Stomach (tissue), 9 donors: ENCODE measurements around the gene GSAP. TPM values are rescaled to one million over a fixed set of nuclear protein-coding genes. Genes with fewer than 3 reads are reported as not detected.

Experiments used
- DNase-seq, 2 donors: peaks; one replicate each; pipeline versions ENCODE4 v3.0.0 to v3.0.0-alpha.2; 2013 to 2019
- H3K27ac ChIP-seq, 5 donors: fragments of 200-600 bp in 4 of 5; sonication (generic) in 4 of 5; one replicate each; pipeline ENCODE4 v1.5.1; 2013 to 2019; ENCODE audit warnings: mild to moderate bottlenecking in 1 of 5, moderate library complexity in 1 of 5
- H3K27me3 ChIP-seq, 3 donors: fragments of 200-600 bp; sonication (generic); one replicate each; pipeline ENCODE4 v1.5.1; 2017 to 2019; ENCODE audit warnings: mixed run types in 1 of 3
- H3K36me3 ChIP-seq, 4 donors: fragments of 200-600 bp; sonication (generic); 1 replicate in 3 of 4; 2 replicates in 1 of 4; pipeline ENCODE4 v1.5.1; 2016 to 2019
- H3K4me1 ChIP-seq, 4 donors: fragments of 200-600 bp; sonication (generic); one replicate each; pipeline ENCODE4 v1.5.1; 2016 to 2019
- H3K4me3 ChIP-seq, 4 donors: fragments of 200-600 bp; sonication (generic) in 3 of 4; one replicate each; pipeline ENCODE4 v1.5.1; 2016 to 2019; ENCODE audit warnings: mild to moderate bottlenecking in 1 of 4
- H3K9me3 ChIP-seq, 4 donors: fragments of 200-600 bp; sonication (generic); one replicate each; pipeline ENCODE4 v1.5.1; 2016 to 2019
- EP300 ChIP-seq: sonication (generic); formaldehyde crosslinking; IDR thresholded peaks from one replicate; pipeline ENCODE4 v1.6.1; 2017; ENCODE audit warnings: antibody characterized with exemption
- POLR2A ChIP-seq, 4 donors: fragments of 450-650 bp; IDR thresholded peaks; one replicate each; pipeline ENCODE4 v1.6.1; 2016; ENCODE audit warnings: antibody characterized with exemption in 4 of 4, control low read depth in 2 of 4, mild to moderate bottlenecking in 1 of 4, moderate library complexity in 1 of 4
- POLR2AphosphoS5 ChIP-seq, 3 donors: sonication (generic); formaldehyde crosslinking; IDR thresholded peaks; one replicate each; pipeline ENCODE4 v1.6.1; 2016; ENCODE audit warnings: antibody characterized with exemption in 3 of 3
- WGBS, 5 donors: extraction: QIAGEN DNeasy Blood & Tissue Kit in 3 of 5; methylation state at CpG; one replicate each; pipeline versions ENCODE4 v1.1.5 to v1.1.7; 2013 to 2018; 5-methylcytosine and 5-hydroxymethylcytosine counted together
- intact Hi-C: fragments of 100-400 bp; cut with DNase I; formaldehyde crosslinking; loops from one replicate; pipeline ENCODE4 v1.15.1; 2023; ENCODE audit warnings: low total_unique reads
- polyA plus RNA-seq, 3 donors: library from polyadenylated mRNA; stranded (reverse); fragments of 200-250 nt; gene quantifications; one replicate each; pipeline ENCODE4 v1.2.3, GENCODE V29; 2013
- total RNA-seq, 5 donors: library from RNA; depleted of rRNA; stranded (reverse); fragments of >200 nt; gene quantifications; one replicate each; pipeline versions ENCODE4 v1.1.0 to v1.2.3, GENCODE V29; 2014 to 2016
- TF ChIP-seq, protein P1 (sequence below), 7 experiments: fragments of 450-650 bp in 4 of 7; fragments of 200-600 bp in 3 of 7; sonication (generic) in 3 of 7; IDR thresholded peaks; one replicate each; pipeline ENCODE4 v1.5.1; 2016 to 2019; ENCODE audit warnings: antibody characterized with exemption in 7 of 7, control low read depth in 2 of 7, mild to moderate bottlenecking in 1 of 7
- donor health status: healthy with polysubstance abuse.
- donor health status: Bipolar disorder and iron deficiency.
- donor health status: healthy.

Gene GSAP
- total and polyA plus RNA-seq, 8 donors, result 3.5 to 52.1 (median 15.9) TPM

DNA sequence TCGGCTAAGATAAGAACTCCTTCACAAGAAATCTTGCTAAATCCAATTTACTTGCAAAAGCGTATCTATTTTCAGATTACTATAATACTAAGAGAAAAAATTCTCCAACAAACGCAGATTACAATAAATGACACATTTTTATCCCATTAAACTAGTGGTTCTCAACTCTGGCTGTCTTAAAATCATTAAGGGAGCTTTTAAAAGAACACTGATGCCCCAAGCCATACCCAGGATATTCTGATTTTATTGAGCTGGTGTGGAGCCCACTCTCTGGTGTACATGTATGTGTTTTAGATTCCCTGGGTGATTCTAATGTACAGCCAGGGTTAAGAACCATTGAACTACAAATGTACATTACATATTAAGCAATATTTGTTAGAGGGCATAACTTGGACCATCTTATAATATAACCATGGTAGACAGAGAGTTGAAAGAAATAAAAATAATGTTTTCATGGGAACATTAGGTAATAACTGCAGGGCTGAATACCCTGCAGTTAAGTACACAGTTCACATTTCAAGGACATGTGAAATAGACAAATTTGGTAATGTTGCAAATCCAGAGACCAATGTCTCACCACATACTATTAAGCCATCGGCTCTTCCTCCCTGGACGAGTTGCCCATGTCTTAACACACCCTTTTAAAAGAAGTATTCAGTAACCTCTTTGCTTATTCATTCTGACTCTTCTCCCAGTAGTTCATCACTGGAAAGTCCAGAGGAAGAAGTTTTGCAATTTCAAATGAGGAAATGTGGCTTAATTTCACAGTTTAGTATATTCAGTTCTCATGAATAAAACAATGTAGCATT, 6.2 kb downstream of the GSAP start:
- Histone ChIP-seq H3K4me3 (no peak overlapping the region), H3K27ac (peak overlapping the region in 4 of 5 donors; percentile 26 to 65 (median 54)), H3K36me3 (no peaks in the 10 kb centered on the region), H3K9me3 (no peaks in the 10 kb centered on the region), H3K27me3 (no peaks in the 10 kb centered on the region), H3K4me1 (peaks cover 17 to 76% (median 35%) of the 10 kb centered on the region in 4 donors)
- intact Hi-C loops, result no loop called here
- TF ChIP-seq POLR2AphosphoS5 (IDR thresholded peaks at IDR 0.05) (peak in 2 of 3 donors; percentile 11 to 59), POLR2A (IDR thresholded peaks at IDR 0.05) (no peak)
- 36 to 52% (median 50%) methylated on average over 5 of the region's 5 CpGs for WGBS, 5 donors
- no peak for DNase-seq

DNA sequence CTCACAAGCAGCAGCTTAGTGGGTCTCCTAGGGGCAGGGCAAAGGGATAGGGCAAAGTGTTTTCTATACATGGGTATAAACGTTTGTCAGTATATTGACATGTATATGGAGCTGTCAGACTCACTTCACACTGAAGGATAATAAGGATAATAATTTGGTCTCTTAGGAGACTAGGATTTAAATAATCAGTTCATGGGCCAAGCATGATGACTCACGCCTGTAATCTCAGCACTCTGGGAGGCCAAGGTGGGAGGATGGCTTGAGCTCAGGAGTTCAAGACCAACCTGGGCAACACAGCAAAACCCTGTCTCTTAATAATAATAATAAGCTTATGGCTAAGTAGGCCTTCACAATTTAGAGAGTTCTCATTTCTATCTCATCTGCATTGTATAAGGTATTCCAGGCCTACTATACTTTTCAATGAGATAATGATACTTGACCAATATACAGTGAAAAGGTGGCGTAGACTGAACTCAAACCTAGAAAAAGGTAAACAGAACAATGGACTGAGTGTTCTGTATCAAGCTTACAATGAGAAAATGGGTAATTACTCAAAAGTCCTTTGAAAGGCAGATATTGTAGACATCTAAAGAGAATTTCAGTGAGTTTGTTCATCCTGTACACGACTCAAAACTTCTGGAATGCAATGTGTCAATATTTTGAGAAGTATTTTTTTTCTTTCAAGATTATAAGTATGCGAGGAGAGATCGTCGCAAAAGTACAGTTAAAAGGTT, 7.0 kb downstream of the GSAP start:
- 35 to 59% (median 51%) methylated on average over 7 of the region's 7 CpGs for WGBS, 5 donors

DNA sequence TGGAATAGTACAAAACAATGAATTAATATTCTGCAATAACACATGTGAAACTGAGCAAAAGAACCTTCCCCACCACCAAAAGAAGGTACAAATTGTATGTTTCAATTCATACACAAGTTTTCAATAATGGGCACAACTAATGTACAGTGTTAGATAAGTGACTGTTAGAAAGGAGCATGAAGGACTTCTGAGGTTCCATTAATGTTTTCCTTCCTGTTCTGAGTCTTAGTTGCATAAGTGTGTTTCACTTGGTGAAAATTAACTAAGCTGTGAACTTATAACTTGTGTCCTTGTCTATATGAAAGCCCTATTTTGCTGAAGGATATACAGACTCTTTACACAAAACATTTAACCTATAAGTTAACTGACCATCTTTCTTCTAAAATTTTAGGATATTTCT, 8.2 kb downstream of the GSAP start:
- no peaks in the 10 kb centered on the region for H3K36me3 ChIP-seq
- no peaks in the 10 kb centered on the region for H3K9me3 ChIP-seq
- no peaks in the 10 kb centered on the region for H3K27me3 ChIP-seq
- no peak for DNase-seq
- peak overlapping the region in 2 of 5 donors; percentile 12 to 20 for H3K27ac ChIP-seq
- intact Hi-C loops, result no loop called here
- H3K4me1 ChIP-seq, result peaks cover 16 to 56% (median 23%) of the 10 kb centered on the region in 4 donors
- H3K4me3 ChIP-seq, result no peak overlapping the region
- TF ChIP-seq EP300, result no peak
- TF ChIP-seq, protein P1, sequence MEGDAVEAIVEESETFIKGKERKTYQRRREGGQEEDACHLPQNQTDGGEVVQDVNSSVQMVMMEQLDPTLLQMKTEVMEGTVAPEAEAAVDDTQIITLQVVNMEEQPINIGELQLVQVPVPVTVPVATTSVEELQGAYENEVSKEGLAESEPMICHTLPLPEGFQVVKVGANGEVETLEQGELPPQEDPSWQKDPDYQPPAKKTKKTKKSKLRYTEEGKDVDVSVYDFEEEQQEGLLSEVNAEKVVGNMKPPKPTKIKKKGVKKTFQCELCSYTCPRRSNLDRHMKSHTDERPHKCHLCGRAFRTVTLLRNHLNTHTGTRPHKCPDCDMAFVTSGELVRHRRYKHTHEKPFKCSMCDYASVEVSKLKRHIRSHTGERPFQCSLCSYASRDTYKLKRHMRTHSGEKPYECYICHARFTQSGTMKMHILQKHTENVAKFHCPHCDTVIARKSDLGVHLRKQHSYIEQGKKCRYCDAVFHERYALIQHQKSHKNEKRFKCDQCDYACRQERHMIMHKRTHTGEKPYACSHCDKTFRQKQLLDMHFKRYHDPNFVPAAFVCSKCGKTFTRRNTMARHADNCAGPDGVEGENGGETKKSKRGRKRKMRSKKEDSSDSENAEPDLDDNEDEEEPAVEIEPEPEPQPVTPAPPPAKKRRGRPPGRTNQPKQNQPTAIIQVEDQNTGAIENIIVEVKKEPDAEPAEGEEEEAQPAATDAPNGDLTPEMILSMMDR (IDR thresholded peaks at IDR 0.05), result no peak
- no peak for TF ChIP-seq POLR2A (IDR thresholded peaks at IDR 0.05)

More for the DNA sequence above, 7.0 kb downstream of the GSAP start:
- no peak for TF ChIP-seq POLR2A (IDR thresholded peaks at IDR 0.05)
- TF ChIP-seq EP300, result no peak
- no peak for TF ChIP-seq POLR2AphosphoS5 (IDR thresholded peaks at IDR 0.05)
- TF ChIP-seq, protein P1 (IDR thresholded peaks at IDR 0.05), result no peak
- H3K4me1 ChIP-seq, result peaks cover 16 to 68% (median 30%) of the 10 kb centered on the region in 4 donors
- no peak overlapping the region for H3K4me3 ChIP-seq
- H3K27ac ChIP-seq, result peak overlapping the region; percentile 26 to 65 (median 59)
- no peaks in the 10 kb centered on the region for H3K27me3 ChIP-seq
- no peak for DNase-seq
- no peaks in the 10 kb centered on the region for H3K36me3 ChIP-seq
- intact Hi-C loops, result no loop called here
- no peaks in the 10 kb centered on the region for H3K9me3 ChIP-seq

DNA sequence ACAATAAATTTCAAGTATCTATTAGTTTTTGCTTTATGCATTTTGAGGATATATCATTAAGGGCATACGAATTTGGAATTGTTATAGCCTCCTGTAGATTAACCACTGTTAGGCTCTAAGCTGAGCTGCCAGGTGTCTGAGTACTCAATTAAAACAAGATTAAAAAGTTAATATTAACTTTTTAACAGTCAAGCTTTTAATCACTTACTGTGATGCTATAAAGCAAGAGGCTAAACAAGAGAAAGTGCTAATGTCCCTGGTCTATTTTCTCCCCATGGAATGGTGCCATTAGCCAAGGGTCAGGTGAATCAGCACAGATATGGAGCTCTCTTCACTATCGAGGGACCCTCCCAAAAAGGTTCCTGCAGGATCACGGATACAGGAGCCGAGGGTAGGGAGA, 9.7 kb downstream of the GSAP start:
- H3K4me1 ChIP-seq, result peaks cover 16 to 47% (median 23%) of the 10 kb centered on the region in 4 donors
- WGBS, 5 donors, result 30 to 62% (median 35%) methylated on average over 4 of the region's 4 CpGs
- H3K27ac ChIP-seq, result peak overlapping the region in 1 of 5 donors; percentile 5
- no peaks in the 10 kb centered on the region for H3K27me3 ChIP-seq
- H3K4me3 ChIP-seq, result no peak overlapping the region
- intact Hi-C loops, result no loop called here
- TF ChIP-seq POLR2A (IDR thresholded peaks at IDR 0.05), result no peak
- TF ChIP-seq EP300, result no peak
- TF ChIP-seq POLR2AphosphoS5 (IDR thresholded peaks at IDR 0.05), result no peak
- TF ChIP-seq, protein P1 (IDR thresholded peaks at IDR 0.05), result no peak
- DNase-seq, result no peak
- H3K9me3 ChIP-seq, result no peaks in the 10 kb centered on the region
- no peaks in the 10 kb centered on the region for H3K36me3 ChIP-seq
